Measurements from ENCODE around the gene GALNT8. TPM values are rescaled to one million over a fixed set of nuclear protein-coding genes. Genes with fewer than 3 reads are reported as not detected.

GALNT8 gene
- total RNA-seq, 1 experiment from 2014 or later: not detected

DNA sequence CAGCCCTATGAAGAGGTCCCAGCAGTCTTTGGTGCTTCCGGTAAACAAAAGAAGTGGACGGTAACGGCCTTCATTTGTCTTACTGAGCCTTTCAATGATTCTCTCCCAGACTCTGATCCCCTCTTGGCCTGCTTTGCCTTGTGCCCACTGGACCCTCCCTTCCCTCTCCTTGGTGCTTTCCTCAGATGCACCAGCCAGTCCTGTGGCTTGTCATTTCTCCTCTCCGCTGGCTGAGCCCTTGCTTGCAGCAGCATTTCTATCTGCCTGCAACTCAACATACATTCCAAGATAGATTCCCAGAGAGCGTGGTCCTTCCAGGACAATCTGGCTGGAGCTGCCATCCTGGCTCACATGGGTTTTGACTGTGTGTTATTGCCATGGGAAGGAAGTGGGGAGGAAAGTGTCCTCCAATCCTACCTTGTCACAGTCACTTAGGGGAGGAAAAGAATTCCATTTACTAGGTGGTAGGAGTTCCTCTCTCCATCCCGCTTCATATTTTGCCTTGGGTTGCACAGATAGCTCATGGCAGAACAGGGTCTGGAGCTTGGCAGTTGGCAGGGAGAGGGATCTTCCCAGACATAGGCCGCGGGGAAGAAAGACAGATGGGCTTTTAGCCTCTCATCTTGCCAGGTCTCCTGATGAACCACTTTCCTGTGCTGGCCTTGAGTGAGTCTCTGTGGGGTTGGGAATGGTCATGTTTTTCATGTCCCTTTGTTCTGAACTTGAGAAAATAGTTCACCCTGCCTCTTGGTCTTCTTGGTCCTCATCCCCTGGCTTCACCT lies 96.7 kb downstream of the GALNT8 start:
- Histone ChIP-seq H3K79me2 (ENCODE audit: insufficient read depth, low read length) (no peaks in the 10 kb centered on the region), H3K9me3 (ENCODE audit: control insufficient read depth in 1 of 2, insufficient read depth in 1 of 2, low read depth in 1 of 2, low read length in 2 of 2) (no peaks in the 10 kb centered on the region), H3K4me3 (replicated peaks in 1 of 2; ENCODE audit: low read depth in 1 of 2, low read length in 2 of 2) (no peak overlapping the region), H3K36me3 (ENCODE audit: control insufficient read depth in 1 of 2, insufficient read depth in 2 of 2, low read length in 2 of 2) (no peaks in the 10 kb centered on the region), H3K4me1 (ENCODE audit: control insufficient read depth in 1 of 2, insufficient read depth in 2 of 2, low read length in 2 of 2) (no peaks in the 10 kb centered on the region), H3K9me2 (ENCODE audit: insufficient read depth) (no peaks in the 10 kb centered on the region), H4K20me1 (ENCODE audit: insufficient read depth) (no peaks in the 10 kb centered on the region), H2AFZ (ENCODE audit: low read depth, low read length, poor library complexity, severe bottlenecking) (no peak overlapping the region), H3K9ac (ENCODE audit: low read length) (no peak overlapping the region), H3K4me2 (ENCODE audit: low read length) (no peak overlapping the region), H3K27ac (ENCODE audit: low read depth, low read length) (no peak overlapping the region), H3K27me3 (ENCODE audit: insufficient read depth, low read length) (peaks cover 74% of the 10 kb centered on the region)
- intact Hi-C loops (cut with micrococcal nuclease): no loop called here
- ATAC-seq (no peak), DNase-seq (ENCODE audit: low read depth, low spot score) (no peak)
- ChIA-PET CTCF (no interaction called here), RAD21 (ENCODE audit: low non-redundant PET in 1 of 2, low total read pairs in 2 of 2, uncharacterized antibody in 2 of 2, unreplicated experiment in 2 of 2) (no interaction called here), POLR2A (no interaction called here)
- BruUV-seq (replicated peaks): no TSS peak
- TF ChIP-seq SRF (IDR thresholded peaks at IDR 0.05; ENCODE audit: low read depth) (no peak), JUND (IDR thresholded peaks at IDR 0.05) (no peak), CBX3 (IDR thresholded peaks at IDR 0.05; ENCODE audit: low read depth) (no peak), EGR1 (IDR thresholded peaks at IDR 0.05; ENCODE audit: low read depth) (no peak), ELF1 (IDR thresholded peaks at IDR 0.05; ENCODE audit: borderline replicate concordance, low read depth) (no peak), POLR2AphosphoS5 (IDR thresholded peaks at IDR 0.05; ENCODE audit: low read depth, low read length) (no peak), EZH2phosphoT487 (IDR thresholded peaks at IDR 0.05; ENCODE audit: borderline replicate concordance) (no peak), RAD21 (IDR thresholded peaks at IDR 0.05; ENCODE audit: low read depth) (no peak), ZFX (IDR thresholded peaks at IDR 0.05) (no peak), SIN3A (IDR thresholded peaks at IDR 0.05; ENCODE audit: low read depth) (no peak)

DNA sequence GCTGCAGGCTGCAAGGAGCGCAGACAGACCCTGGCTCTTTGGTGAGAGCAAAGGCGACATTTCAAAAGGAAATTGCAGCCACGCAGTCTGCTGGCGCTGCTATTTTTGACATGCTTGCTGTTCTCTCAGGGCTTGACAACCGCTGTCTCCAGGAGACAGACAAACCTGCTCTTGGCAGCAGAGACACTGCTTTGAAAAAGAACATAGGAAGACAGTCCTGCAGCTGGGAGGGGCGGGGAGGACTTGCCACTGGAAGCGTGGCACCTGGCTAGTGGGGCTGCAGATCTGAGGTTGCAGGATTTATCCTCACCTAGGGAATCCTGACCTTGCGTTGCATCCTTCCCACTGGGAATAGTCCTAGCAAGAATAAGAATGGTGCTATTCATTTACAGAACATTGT lies 97.7 kb downstream of the GALNT8 start:
- H3K4me3 ChIP-seq (replicated peaks in 1 of 2; ENCODE audit: low read depth in 1 of 2, low read length in 2 of 2): no peak overlapping the region
- no peak overlapping the region for H3K9ac ChIP-seq (ENCODE audit: low read length)
- DNase-seq (ENCODE audit: low read depth, low spot score): no peak
- peaks cover 72% of the 10 kb centered on the region for H3K27me3 ChIP-seq (ENCODE audit: insufficient read depth, low read length)
- H4K20me1 ChIP-seq (ENCODE audit: insufficient read depth): no peaks in the 10 kb centered on the region
- TF ChIP-seq SP1 (IDR thresholded peaks at IDR 0.05; ENCODE audit: low read depth) (no peak), YY1 (IDR thresholded peaks at IDR 0.05; ENCODE audit: extremely low read depth, insufficient replicate concordance, low read depth, low read length) (no peak), CBX3 (IDR thresholded peaks at IDR 0.05; ENCODE audit: low read depth) (no peak), SIN3A (IDR thresholded peaks at IDR 0.05; ENCODE audit: low read depth) (no peak), SRF (IDR thresholded peaks at IDR 0.05; ENCODE audit: low read depth) (no peak), ZNF274 (IDR thresholded peaks at IDR 0.05; ENCODE audit: low read depth, low read length) (no peak), POLR2AphosphoS5 (IDR thresholded peaks at IDR 0.05; ENCODE audit: low read depth, low read length) (no peak), CEBPB (IDR thresholded peaks at IDR 0.05; ENCODE audit: low read depth) (no peak)
- no peak overlapping the region for H3K27ac ChIP-seq (ENCODE audit: low read depth, low read length)
- H3K36me3 ChIP-seq (ENCODE audit: control insufficient read depth in 1 of 2, insufficient read depth in 2 of 2, low read length in 2 of 2): no peaks in the 10 kb centered on the region
- no peak overlapping the region for H3K4me2 ChIP-seq (ENCODE audit: low read length)
- intact Hi-C loops (cut with micrococcal nuclease): no loop called here
- no peak overlapping the region for H2AFZ ChIP-seq (ENCODE audit: low read depth, low read length, poor library complexity, severe bottlenecking)
- ChIA-PET RAD21 (ENCODE audit: low non-redundant PET in 1 of 2, low total read pairs in 2 of 2, uncharacterized antibody in 2 of 2, unreplicated experiment in 2 of 2) (no interaction called here), POLR2A (no interaction called here), CTCF (no interaction called here)
- no peaks in the 10 kb centered on the region for H3K79me2 ChIP-seq (ENCODE audit: insufficient read depth, low read length)
- BruUV-seq (replicated peaks): no TSS peak
- H3K9me2 ChIP-seq (ENCODE audit: insufficient read depth): no peaks in the 10 kb centered on the region
- no peaks in the 10 kb centered on the region for H3K4me1 ChIP-seq (ENCODE audit: control insufficient read depth in 1 of 2, insufficient read depth in 2 of 2, low read length in 2 of 2)
- no peaks in the 10 kb centered on the region for H3K9me3 ChIP-seq (ENCODE audit: control insufficient read depth in 1 of 2, insufficient read depth in 1 of 2, low read depth in 1 of 2, low read length in 2 of 2)
- no peak for ATAC-seq

All from HCT116 (cell line).